HG03064 (cell line): ENCODE data around the gene NANOGP8.
"Not testable (repeated sequence)": the region's sequence is repeated elsewhere in the genome, so short reads cannot be mapped to it uniquely, and the experiment has no call there.

Experiments
- ATAC-seq: cut with Tn5 transposase; IDR thresholded peaks from one replicate; pipeline ENCODE4 v1.9.1; 2021; ENCODE audit warnings: low read depth; ENCODE audit not compliant: unreplicated experiment

NANOGP8 gene, protein sequence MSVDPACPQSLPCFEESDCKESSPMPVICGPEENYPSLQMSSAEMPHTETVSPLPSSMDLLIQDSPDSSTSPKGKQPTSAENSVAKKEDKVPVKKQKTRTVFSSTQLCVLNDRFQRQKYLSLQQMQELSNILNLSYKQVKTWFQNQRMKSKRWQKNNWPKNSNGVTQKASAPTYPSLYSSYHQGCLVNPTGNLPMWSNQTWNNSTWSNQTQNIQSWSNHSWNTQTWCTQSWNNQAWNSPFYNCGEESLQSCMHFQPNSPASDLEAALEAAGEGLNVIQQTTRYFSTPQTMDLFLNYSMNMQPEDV

DNA sequence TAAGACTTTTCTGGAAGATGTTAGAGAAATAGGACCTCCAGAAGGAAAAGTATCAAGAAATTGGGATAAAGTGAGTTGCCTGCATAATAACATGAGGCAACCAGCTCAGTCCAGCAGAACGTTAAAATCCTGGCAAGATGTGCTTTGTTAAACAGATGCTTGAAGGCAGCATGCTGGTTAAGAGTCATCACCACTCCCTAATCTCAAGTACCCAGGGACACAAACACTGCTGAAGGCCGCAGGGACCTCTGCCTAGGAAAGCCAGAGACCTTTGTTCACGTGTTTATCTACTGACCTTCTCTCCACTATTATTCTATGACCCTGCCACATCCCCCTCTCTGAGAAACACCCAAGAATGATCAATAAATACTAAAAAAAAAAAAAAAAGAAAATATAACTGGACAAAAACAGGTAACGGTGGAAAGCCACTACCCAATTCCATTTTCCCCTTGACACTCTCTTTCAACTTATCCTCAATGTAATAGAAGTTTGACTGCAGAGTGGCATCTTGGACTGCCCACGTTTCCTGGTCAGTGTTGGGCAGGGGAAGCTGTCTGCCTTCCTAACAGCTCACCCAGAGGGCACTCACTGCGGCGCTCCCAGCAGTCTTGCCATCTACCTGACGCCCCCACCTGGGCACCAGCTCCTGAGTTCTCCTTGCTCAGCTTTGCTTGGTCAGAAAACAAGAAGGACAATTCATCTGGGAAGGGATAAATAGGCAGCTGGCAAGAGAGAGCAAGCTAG, at the start of gene NANOGP8:
NANOGP8 (minus strand) TSS at position 120 of the 744 bp plus-strand sequence. CDS start 185 bp downstream, outside the sequence.
- not testable (repeated sequence) for ATAC-seq

DNA sequence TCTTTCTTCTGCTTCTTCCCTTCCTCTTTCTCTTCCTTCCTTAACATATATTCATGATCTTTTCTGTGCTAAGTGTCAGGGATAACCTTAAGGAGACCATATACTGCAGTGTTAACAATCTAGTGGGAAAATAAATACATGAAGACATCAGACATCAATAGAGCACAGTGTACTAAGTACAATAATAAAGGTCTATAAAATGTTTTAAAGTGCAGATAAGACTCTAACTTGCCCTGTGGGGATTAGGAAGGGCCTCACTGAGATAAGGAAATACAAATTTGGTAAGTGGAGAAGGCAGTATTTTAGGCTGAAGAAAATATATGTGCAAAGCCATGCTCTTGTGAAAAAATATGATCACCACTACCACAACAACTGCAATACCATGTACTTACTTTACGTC, 49.2 kb upstream of the NANOGP8 start:
- ATAC-seq = no peak

DNA sequence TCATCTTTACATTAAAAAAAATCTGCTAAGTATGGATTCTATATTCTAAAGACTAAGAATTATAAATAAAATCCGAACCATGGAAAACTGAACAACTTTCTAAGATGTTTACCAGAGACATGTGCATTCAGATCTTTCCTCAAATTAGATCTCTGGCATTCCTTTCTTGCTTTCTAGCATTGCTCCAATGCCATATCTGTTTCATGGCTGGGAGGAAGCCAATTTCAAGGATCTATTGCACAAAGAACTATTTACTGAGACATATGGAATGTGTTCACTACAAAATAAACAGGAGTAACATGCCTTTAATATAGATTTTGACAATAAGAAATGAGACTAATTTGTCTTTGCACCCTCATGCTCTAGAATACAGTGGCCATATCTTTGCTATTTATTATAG, 45.1 kb upstream of the NANOGP8 start:
- ATAC-seq = no peak

DNA sequence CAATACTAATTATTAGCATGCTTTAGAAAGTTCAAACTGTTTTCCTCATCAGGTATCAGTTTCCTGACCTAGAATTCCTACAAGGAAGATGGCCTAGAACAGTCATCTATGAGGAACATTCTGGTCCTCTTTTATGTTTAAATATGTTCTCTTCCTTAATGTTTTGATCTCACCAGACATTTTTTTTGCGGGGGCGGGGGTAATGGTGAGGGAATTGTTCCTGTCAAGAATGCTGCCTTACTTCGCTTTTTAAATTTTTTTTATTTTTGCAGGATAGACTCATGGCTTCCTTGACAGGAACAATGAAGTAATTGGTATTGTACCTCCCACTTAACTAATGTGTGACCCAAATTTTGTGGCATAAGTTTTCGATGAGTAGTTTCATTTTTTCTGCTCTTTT, 44.3 kb upstream of the NANOGP8 start:
- no peak for ATAC-seq

DNA sequence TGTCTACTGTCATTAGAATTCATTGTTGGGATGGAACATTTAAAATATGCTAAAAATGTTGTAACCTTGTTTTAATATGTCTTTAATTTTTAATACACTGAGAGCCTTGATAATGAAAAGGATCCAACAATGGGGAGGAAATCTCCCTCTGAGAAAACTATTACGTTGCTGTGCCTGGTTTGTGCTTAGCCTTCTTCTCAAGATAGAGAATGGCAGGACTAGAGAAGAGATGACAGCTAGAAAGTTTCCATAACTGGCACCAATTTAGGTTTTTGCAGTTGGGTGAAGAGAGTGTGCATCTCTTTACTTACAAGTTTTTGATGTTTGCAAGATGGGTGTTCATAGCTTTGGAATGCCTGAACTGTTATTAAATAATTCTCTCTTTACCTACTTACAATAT, 42.6 kb upstream of the NANOGP8 start:
- no peak for ATAC-seq

DNA sequence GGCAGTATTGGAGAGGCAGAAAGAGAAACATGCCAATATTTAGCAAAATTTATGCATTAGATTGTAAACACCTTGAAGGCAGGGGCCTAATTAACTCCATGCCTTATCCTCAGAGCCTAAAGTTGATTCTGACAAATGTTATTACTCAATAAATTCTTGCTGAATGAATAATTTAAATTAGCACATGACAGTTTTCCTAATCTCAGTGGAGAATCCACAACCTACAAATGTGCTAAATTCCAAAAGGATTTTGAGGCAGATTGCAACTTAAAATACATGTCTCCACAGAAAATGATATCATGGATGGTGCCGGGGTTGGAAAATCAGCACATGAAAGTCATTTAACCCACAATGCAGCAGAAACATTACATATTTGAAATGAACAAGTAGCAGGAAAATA, 41.1 kb upstream of the NANOGP8 start:
- ATAC-seq = no peak

DNA sequence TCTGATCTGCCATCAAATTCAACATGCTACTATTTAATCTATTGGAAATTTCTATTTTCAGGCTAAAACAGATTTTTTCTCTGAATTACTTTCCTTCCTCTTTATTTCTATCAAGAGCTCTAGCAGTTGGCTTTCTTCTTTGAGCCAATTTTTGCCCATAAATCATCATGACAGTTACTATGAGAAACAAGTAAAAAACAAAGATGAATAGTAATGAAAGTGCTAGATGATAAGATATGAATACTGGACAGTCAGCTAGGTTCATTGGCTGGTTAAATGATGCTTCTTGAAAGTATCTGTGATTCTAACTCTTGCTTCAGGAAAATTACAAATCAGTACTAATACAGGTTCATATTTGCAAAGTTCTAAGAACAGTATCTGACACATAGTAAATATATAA, 38.6 kb upstream of the NANOGP8 start:
- ATAC-seq = no peak

DNA sequence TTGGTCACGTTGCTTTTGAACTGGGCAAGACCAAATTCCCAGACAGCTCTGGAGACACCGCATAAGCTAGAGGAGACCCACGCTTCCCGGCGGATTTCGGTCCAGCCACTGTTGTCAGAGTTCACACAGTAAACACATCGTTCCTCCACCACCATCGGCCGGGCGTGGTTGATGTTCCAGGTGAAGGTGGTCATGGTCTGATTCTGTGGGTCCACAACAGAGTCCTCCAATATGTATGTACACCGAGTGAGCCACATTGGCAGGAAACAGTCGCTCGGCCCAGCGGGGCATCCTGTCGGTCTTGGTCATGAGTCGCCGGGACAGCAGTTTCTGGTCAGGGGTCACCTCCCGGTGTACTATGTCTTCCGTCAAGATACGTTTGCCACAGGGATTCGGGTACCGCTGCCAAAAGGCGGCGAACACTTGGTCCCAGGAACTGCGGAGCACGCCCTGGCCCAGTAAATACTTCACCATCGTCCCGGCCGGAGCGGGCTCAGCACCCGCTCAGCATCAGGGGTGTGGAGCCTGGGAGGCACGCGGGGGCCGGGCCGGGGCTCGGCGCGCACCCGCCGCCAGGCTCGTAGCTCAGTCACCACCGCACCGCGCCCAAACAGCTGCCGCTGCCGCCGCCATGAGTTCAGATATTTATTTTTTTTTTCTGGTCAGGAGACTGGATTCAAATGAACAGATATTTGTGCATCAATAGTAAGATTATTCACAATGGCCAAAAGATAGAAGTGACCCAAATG, 36.7 kb upstream of the NANOGP8 start:
- ATAC-seq = no peak

DNA sequence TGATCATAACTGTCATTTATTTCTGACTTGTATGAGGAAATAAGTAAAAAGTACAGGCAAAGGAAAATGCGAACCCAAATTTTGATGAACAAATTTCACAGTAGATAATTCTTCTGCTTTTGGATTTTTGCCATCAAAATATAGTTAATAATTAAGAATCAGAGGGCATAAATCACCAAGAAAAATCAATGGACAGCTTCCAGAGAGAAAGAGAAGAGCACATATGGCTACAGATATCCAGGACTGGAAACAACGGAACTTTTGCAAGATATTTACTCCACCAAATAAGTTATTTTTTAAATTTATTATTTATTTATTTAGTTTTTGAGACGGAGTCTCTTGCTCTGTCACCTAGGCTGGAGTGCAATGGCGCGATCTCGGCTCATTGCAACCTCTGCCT, 35.1 kb upstream of the NANOGP8 start:
- no peak for ATAC-seq

DNA sequence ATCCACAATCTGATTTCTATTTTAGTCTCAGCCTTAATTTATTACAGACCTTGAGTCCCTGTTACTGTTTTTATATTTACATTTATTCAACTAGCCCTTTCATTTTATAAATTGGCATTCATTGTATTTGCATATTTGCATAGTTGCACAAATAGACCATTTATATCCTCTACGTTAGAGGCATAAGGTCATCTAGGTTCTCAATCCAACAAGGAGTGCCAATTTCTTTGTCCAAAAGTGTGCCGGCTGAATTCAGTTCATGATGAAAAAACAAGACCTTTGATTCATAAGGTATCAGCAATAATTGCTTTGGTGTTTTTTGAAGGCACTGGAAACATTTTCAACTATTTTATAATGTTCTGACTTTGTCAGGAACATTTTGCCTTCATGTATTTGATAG, 33.9 kb upstream of the NANOGP8 start:
- no peak for ATAC-seq

DNA sequence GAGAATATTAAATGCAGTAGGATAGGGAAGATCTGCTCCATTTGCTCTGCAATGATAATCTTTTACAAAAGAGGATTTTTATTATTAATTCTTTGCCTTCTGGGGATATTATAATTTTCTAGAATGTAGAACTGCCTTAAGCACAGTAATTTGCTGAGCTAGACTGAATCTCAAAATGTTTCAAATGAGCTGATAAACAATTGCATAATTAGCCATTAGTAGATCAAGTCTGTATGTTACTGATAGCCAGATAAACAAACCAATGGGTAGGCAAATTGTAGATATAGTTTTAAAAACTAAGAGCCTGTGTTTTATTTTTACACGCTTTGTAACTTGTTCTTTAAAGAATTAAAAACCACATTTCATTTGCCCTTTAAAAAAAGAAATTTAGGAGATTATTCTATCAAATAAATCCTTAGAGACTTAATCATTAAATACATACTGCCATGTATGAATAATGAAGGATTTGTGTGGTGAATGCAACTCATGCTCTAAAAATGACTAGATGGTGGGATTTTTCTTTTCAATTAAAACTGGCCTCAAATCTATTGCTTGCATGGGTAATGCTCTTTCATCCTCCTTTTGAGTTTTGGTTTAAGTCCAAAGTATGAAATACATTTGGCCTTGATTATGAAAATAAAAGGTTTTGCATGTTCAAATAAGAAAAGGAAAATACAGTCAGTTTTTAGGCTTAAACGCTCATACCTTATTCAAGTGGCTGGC, 32.6 kb upstream of the NANOGP8 start:
- no peak for ATAC-seq

DNA sequence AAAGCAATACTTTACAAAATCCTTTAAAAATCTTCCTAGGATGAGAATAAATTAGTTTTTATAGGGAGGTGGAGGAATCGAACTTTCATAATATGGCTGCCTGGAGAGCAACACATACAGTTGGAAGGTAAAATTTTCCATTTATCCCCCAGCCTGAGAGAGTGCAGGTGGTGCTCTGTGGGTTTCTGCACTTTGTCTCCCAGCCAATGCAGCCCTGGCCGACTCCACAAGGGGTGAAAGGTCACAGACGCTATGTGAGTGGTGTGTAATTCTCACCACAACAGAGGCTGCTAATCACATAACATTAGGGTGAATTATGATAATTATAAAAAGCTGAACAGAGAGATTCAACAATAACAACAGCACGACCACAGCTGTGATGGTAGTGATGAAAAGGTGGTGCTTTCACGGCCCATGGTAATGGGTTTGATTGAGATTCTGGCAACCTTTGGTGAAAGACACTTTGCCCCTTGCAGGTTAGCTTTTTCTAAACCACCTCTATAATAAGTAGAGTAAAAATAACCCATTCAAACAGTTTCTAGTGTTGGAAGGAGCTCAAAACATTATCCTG, 30.1 kb upstream of the NANOGP8 start:
- ATAC-seq = no peak

DNA sequence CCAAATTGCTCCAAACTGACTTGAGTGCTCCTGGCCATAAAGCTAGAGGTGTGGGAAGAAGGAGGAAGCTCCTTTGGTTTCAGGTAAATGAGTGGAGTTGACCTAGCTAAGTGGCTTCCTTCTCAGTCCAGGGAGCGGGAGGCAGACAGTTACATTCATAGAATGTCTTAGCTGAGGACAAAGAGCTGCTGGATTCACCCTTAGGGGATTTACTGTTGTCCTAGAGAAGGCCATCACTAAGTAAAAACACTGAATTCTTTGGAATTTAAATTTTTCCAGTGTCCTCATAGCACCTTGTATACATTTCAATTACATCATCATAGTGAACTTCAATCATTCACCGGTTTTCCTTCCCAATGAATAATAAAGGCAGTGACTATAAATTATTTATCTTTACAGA, 27.3 kb upstream of the NANOGP8 start:
- no peak for ATAC-seq

DNA sequence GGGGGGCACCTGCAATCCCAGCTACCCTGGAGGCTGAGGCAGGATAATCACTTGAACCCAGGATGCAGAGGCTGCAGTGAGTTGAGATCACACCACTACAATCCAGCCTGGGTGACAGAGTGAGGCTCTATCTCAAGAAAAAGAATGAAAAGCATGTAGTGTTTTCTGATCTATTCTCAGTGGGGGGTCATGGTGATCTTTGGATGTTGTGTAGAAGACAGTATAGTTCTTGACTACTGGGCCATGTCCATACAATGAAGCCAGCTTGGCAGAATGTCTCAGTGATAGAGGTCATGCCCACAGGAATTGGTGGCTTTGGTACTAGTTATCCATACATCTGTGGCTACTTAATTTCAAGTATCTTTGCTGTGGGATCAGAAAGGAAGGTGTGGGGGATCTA, 26.8 kb upstream of the NANOGP8 start:
- no peak for ATAC-seq

DNA sequence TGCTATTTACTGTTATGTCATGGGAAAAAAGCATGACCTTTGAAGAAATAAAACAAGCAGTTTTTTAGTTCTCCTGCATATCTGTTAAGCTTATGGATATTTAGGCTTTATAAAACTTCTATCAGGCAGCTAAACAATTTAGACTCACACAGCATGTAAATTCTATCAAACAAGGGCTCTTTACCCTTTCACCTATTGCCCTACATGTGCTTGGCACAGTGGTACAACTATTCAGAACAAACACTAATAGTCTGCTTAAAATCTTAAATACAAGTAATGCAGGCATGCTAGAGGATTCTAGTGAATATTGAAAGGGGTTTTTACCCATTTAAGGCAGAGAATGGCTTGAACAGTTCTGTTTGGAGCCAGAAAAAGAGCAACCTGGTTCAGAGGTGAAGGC, 23.4 kb upstream of the NANOGP8 start:
- ATAC-seq = no peak

DNA sequence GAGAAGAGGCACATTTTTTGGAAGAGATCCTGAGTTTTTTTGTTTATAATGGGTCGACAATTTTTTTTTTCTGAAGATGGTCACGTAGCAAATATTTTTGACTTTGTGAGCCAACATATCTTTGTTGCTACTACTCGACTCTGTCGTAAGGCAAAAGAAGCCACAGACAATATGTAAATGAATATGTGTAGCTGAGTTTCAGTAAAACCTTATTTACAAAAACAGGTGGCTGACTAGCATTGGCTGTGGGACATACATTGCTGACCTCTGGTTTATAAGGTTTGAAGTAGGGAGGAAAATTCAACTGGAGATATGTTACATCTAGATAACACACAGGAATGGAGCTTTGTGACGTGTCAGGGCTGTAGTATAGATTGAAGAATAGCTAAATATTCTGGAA, 22.5 kb upstream of the NANOGP8 start:
- ATAC-seq = no peak

DNA sequence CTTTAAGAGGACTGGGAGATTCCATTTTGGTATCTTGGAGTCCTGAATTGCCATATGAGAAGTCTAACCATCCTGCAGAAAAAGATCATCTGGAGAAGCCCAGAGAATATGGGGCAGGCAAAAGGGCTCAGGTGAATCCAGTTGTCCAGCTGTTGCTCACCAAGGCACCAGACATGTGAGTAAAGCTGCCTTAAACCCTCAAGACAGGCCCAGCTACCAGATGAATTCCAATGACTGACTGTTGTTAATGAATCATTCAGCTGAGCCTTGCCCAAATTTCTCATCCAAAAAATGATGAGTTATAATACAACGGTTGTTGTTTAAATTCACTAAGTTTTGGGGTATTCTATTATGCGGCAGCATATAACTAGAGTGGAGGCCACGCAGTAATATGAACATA, 22.0 kb upstream of the NANOGP8 start:
- ATAC-seq = no peak

DNA sequence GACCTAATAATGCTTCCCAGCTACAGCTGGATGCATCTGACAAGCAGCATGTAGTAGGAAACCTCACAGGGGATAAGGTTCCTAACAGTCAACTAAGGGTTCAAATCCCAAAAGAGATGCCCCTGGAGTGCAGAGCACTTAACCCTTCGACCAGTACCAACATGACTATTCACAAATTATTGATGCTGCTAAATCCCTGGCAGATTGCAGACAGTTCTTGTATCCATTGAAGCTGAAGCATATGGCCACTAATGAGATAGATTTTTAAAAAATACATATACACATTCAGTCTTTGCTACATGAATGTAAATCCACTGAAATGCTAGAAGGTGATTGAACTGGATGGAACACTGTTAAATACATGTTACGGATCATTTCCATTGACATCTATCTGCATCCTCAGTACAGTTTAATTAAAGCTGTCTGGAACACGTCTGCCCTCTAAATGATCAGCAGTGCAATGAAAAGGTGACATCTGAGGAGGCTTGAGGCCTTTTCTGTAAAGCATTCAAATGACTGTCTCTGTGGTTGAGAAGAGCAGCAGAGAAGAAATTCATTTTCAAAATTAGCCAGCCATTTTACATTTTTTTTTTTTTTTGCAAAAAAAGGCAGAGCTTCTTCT, 19.5 kb upstream of the NANOGP8 start:
- no peak for ATAC-seq

DNA sequence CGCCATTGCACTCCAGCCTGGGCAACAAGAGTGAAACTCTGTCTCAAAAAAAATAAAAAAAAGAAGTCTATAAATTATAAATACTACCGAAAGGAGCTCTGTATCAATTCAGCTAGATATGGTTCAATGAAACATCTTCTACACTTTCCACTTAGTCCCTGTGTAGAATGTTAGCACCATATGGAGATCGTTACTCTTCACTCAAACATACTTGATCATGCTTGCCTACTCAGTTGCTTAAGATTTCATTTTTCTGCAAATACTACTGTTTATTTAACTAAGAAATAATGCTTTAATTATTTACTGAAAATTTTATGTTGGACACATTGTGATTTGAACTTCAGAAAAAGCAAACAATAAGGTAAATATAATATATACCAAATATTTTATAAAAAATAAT, 17.1 kb upstream of the NANOGP8 start:
- no peak for ATAC-seq

DNA sequence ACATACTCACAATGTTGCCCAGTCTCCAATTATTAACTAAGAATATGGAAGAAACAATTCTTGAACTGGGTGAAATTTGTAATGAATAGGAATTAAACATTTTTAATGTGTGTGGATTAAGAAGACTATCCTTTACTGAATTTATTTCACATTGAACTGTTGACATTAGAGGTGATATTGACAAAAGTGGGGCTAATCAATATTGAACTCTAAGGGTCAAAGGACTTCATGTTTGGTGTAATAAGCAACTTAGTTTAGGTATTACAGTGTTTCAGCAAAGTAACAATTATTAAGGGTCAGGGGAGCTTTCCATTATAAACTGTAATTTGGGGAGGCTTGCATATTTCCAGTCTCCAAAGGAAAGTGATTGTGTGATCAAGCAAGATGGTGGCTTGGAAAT, 16.2 kb upstream of the NANOGP8 start:
- ATAC-seq = no peak
